ENCODE measurements around the gene LIG3. TPM values are rescaled to one million over a fixed set of nuclear protein-coding genes. Genes with fewer than 3 reads are reported as not detected.

Gene LIG3
- total RNA-seq, 4 donors from 2014 or later, result 16.9 to 25.4 (median 21.5) TPM

DNA sequence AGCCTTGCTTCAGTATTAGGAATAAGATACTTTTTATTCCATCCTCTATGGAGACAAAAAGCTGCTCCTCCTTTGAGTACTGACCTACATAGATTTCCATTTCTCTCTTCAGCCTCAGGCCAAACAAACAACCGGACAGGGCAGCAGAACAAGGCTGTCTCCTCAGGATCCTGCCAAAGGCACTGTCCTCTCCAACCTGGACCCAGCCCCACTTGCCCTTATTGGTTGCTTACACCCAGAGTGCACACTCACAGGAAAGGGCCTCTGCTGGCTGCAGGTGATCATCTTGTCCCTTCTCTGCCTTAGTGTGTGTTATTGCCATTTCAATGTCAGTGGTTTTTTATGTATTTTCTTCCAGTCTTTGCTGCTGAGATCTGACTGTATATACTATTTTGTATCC is 26.6 kb downstream of the LIG3 start:
- TF ChIP-seq, protein P1, sequence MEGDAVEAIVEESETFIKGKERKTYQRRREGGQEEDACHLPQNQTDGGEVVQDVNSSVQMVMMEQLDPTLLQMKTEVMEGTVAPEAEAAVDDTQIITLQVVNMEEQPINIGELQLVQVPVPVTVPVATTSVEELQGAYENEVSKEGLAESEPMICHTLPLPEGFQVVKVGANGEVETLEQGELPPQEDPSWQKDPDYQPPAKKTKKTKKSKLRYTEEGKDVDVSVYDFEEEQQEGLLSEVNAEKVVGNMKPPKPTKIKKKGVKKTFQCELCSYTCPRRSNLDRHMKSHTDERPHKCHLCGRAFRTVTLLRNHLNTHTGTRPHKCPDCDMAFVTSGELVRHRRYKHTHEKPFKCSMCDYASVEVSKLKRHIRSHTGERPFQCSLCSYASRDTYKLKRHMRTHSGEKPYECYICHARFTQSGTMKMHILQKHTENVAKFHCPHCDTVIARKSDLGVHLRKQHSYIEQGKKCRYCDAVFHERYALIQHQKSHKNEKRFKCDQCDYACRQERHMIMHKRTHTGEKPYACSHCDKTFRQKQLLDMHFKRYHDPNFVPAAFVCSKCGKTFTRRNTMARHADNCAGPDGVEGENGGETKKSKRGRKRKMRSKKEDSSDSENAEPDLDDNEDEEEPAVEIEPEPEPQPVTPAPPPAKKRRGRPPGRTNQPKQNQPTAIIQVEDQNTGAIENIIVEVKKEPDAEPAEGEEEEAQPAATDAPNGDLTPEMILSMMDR (IDR thresholded peaks at IDR 0.05 in 4 of 5, conservative IDR thresholded peaks at IDR 0.05 in 1 of 5), result no peak
- no peak for TF ChIP-seq POLR2A (IDR thresholded peaks at IDR 0.05)
- peaks cover under 1 to 7% of the 10 kb centered on the region in 2 donors for H3K4me1 ChIP-seq
- no peak overlapping the region for H3K4me3 ChIP-seq
- in situ Hi-C loops (cut with MboI; ENCODE audit: low sequenced_read_pairs in 4 of 4), result loop anchor here in 1 of 4 donors (10.0 kb wide), 1 partner anchor 88 kb away; no protein-coding TSS in a partner anchor
- H3K9me3 ChIP-seq, result no peaks in the 10 kb centered on the region
- ATAC-seq, result no peak
- H3K36me3 ChIP-seq, result peaks cover 0 to 45% of the 10 kb centered on the region in 2 donors
- DNase-seq, result no peak
- peak overlapping the region in 1 of 4 donors; percentile 31 for H3K27ac ChIP-seq
- H3K27me3 ChIP-seq, result no peaks in the 10 kb centered on the region
- intact Hi-C loops (cut with DNase I; ENCODE audit: low total_unique reads), result no loop called here

DNA sequence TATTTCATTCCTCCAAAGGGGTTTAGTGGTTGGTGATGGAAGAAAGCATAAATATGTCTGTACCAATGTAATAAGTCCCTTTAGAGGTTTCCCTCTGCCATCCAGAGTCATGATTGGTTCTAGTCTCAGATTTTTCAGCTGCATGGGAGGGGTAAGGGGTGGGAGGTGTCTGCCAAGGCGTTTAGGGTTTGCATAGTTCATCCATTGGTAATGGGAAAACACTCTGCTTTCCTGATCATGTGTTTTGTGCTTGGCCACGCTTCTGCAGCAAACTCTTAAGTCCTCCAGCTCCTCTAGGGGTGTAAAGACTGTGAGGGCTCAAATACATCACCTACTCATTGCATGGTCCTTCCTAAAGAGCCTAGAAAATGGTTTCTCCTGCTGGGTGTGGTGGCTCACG is 29.8 kb downstream of the LIG3 start:
- TF ChIP-seq POLR2A (IDR thresholded peaks at IDR 0.05), result no peak
- TF ChIP-seq, protein P1 (IDR thresholded peaks at IDR 0.05 in 4 of 5, conservative IDR thresholded peaks at IDR 0.05 in 1 of 5), result no peak
- no peak for ATAC-seq
- no peak overlapping the region for H3K4me3 ChIP-seq
- intact Hi-C loops (cut with DNase I; ENCODE audit: low total_unique reads), result loop anchor here (5.0 kb wide), 1 partner anchor 52 kb away; the partner anchor contains the start of gene RFFL
- no peaks in the 10 kb centered on the region for H3K27me3 ChIP-seq
- DNase-seq, result no peak
- no peaks in the 10 kb centered on the region for H3K9me3 ChIP-seq
- peaks cover 7 to 11% of the 10 kb centered on the region in 2 donors for H3K4me1 ChIP-seq
- in situ Hi-C loops (cut with MboI; ENCODE audit: low sequenced_read_pairs in 4 of 4), result no loop called here
- peaks cover 0 to 28% of the 10 kb centered on the region in 2 donors for H3K36me3 ChIP-seq
- H3K27ac ChIP-seq, result no peak overlapping the region

DNA sequence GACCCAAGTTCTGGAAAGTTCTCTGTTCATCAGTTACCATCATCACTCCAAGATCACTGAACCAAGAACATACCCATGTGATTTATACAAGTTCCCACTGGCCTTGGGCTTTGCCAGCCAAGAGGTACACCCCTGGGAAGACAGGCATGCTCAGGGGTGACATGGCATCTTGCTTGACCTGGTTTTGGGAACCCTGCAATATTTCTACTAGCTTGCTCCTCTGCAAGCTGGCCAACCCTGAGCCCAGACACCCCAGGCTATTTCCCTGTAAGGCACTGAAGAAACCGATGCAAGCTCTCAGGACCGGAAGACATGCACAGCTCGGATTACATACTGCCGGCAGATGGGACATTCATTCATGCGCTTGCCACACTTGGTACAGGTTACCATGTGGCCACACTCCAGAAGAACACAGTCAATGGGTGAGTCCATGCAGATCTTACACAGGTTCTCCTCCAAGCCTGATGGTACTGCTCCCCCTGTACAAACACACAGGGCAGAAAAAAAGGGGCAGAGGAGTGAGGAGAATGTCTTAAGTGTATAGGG is 31.4 kb downstream of the LIG3 start:
- H3K4me3 ChIP-seq, result no peak overlapping the region
- ATAC-seq (peak; percentile 98 to 99), DNase-seq (peak; percentile 63 to 87)
- TF ChIP-seq POLR2A (IDR thresholded peaks at IDR 0.05), result no peak
- TF ChIP-seq, protein P1 (IDR thresholded peaks at IDR 0.05 in 4 of 5, conservative IDR thresholded peaks at IDR 0.05 in 1 of 5), result no peak
- H3K36me3 ChIP-seq, result peaks cover 0 to 39% of the 10 kb centered on the region in 2 donors
- no peaks in the 10 kb centered on the region for H3K9me3 ChIP-seq
- peak overlapping the region; percentile 42 to 66 (median 52) for H3K27ac ChIP-seq
- no peaks in the 10 kb centered on the region for H3K27me3 ChIP-seq
- intact Hi-C loops (cut with DNase I; ENCODE audit: low total_unique reads), result loop anchor here (2.0 to 5.0 kb wide), 2 partner anchors 31 to 51 kb away; partner anchors contain the start of genes LIG3 and RFFL
- in situ Hi-C loops (cut with MboI; ENCODE audit: low sequenced_read_pairs in 4 of 4), result no loop called here
- peaks cover 12 to 17% of the 10 kb centered on the region in 2 donors for H3K4me1 ChIP-seq

DNA sequence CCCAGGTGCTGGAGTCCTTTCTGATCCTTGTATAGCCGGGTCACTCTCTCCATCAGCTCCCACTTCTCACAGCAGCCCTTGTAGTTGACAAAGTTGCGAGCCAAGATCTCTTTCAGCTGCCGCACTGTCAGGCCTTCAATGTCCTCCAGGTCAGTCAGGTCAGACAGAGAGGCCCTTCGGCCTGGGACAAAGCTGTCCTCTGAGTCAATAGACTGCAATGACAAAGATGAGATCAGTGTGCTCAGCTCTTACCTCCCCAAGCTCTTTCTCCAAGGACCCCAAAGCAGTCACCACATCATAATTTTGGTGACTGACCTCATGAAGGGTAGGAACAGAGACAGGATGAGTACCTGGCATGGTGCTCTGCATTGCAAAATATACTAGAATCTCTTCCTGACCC is 36.1 kb downstream of the LIG3 start:
- Histone ChIP-seq H3K4me3 (no peak overlapping the region), H3K27me3 (no peaks in the 10 kb centered on the region), H3K9me3 (no peaks in the 10 kb centered on the region), H3K27ac (peak overlapping the region; percentile 52 to 70 (median 60)), H3K4me1 (peaks cover 12 to 17% of the 10 kb centered on the region in 2 donors), H3K36me3 (peaks cover 0 to 13% of the 10 kb centered on the region in 2 donors)
- intact Hi-C loops (cut with DNase I; ENCODE audit: low total_unique reads), result no loop called here
- peak in 1 of 2 donors; percentile 51 for DNase-seq
- ATAC-seq, result peak; percentile 37 to 55
- in situ Hi-C loops (cut with MboI; ENCODE audit: low sequenced_read_pairs in 4 of 4), result no loop called here
- TF ChIP-seq, protein P1 (IDR thresholded peaks at IDR 0.05 in 4 of 5, conservative IDR thresholded peaks at IDR 0.05 in 1 of 5), result no peak
- no peak for TF ChIP-seq POLR2A (IDR thresholded peaks at IDR 0.05)

All from gastrocnemius medialis (tissue), 4 donors.